ENCODE measurements around the gene ILKAP. TPM values are rescaled to one million over a fixed set of nuclear protein-coding genes. Genes with fewer than 3 reads are reported as not detected.

The ILKAP gene
- total RNA-seq, 2 donors from 2014 or later: 27.8 to 50.3 TPM

DNA sequence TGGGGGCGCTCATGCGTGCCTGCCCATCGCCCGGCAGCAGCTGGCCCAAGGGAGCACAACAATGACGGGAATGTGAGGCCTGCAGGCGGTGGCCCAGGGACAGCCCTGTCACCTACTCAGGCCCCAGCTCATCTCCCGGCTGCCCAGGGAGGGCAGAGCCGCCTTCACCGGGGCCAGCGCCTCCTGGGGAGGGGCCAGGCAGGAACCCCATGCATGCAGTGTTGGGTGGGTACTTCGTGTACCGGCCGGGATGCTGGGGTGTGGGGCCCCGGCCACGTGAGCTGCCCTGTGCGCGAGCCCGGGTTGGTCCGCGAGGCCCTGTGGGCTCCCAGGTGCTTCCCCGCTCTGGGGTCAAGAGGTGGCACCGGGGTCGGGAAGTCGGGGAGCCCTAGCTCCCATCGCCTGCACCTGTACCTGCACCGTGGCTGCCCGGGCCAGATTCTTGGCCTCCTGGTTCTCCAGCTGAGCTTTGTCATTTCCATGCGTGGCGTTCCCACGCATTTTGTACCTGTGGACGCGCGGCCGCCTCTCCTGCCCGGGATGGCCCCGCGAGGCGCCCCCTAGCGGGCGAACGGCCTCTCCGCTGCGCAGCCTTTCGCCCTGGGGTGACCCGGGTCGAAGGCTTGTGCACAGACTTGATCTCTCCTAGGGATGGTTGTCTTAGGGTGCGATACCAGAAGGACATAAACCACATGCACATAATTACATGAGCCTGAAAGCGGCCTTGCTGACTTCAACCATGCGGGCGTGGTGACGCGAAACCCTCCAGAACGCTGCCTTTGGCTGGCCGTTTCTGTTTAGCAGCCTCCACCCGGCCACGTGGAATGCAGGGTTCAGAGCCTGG, 64.1 kb downstream of the ILKAP start:
- Histone ChIP-seq H3K36me3 (no peaks in the 10 kb centered on the region), H3K27me3 (no peaks in the 10 kb centered on the region), H3K4me1 (peaks cover 7% of the 10 kb centered on the region), H3K4me3 (no peak overlapping the region), H3K27ac (no peak overlapping the region), H3K9me3 (no peaks in the 10 kb centered on the region), H3K9ac (ENCODE audit: low read depth in 2 of 2, low read length in 2 of 2) (no peak overlapping the region)
- TF ChIP-seq, protein P1, sequence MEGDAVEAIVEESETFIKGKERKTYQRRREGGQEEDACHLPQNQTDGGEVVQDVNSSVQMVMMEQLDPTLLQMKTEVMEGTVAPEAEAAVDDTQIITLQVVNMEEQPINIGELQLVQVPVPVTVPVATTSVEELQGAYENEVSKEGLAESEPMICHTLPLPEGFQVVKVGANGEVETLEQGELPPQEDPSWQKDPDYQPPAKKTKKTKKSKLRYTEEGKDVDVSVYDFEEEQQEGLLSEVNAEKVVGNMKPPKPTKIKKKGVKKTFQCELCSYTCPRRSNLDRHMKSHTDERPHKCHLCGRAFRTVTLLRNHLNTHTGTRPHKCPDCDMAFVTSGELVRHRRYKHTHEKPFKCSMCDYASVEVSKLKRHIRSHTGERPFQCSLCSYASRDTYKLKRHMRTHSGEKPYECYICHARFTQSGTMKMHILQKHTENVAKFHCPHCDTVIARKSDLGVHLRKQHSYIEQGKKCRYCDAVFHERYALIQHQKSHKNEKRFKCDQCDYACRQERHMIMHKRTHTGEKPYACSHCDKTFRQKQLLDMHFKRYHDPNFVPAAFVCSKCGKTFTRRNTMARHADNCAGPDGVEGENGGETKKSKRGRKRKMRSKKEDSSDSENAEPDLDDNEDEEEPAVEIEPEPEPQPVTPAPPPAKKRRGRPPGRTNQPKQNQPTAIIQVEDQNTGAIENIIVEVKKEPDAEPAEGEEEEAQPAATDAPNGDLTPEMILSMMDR (IDR thresholded peaks at IDR 0.05): peak; percentile 63
- DNase-seq: no peak
- intact Hi-C loops (cut with DNase I): no loop called here

DNA sequence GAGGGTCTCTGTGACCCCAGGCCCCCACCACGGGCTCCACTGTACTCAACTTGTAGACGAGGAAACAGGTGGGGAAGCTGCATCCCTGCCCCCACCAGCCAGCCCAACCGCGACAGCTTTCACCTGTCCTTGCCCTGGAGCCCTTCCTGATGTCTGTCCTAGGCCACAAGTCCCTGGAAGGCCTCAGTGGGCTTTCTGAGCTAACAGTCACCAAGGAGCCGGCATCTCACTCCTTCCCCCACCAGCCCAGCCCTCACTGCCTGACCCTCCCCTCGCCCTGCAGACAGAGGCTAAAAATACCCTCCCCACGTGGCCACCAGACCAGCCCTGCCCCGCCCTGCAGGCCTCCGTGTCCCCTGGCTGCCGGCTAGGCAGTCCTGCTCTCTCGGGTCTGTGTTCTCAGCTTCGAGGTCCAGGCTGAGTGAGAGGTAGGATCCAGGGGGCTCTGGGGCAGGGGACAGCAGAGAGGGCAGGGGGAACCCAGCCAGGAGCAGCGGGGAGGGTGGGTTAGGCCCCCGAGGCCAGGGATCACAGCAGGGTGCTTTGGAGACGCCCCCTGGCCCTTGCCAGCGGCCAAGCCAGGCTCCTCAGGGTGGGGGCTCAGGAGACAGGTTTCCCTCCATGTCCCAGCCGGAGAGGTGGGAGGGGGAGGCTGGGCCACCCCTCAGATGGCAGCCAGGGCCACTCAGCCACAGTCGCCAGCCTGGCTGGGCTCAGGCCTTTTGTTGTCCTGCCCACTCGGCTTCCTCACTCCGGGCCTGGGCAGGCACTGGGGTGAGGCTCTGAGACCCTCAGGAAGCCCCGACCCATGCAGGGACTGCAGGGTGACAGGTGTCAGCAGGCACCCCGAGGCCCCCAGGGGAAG, 64.9 kb downstream of the ILKAP start, which contains the start of gene KLHL30:
TSS of gene KLHL30 (plus strand) at position 338 of the 865 bp plus-strand sequence. CDS start 2,087 bp downstream, outside the sequence.
- DNase-seq: no peak
- Histone ChIP-seq H3K9ac (ENCODE audit: low read depth in 2 of 2, low read length in 2 of 2) (no peak within 1 kb of the TSS), H3K27ac (no peak within 1 kb of the TSS), H3K4me3 (no peak within 1 kb of the TSS), H3K4me1 (peaks cover 7% of the 10 kb centered on the region), H3K27me3 (no peaks in the 10 kb centered on the region), H3K9me3 (no peaks in the 10 kb centered on the region), H3K36me3 (no peaks in the 10 kb centered on the region)
- intact Hi-C loops (cut with DNase I): no loop called here
- TF ChIP-seq, protein P1 (IDR thresholded peaks at IDR 0.05): no peak

DNA sequence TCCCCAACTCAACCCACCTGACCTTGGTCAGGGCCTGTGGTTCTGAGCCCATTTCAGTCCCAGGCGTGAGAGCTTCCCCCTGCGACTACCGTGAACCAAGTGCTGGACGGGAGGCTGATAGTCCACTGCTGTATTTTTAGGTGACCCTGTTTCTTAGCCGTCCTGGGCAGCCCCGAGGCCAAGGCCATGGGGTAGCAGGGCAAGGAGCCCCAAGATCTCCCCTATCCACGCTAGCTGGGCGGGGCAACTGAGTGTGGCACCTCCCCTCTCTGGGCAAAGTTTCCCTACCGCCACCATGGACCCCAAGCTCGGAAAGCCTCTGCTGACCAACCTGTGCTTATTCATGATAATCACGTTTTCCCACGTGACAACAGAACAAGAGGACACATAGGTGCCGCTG, 65.6 kb downstream of the ILKAP start:
- no peaks in the 10 kb centered on the region for H3K36me3 ChIP-seq
- H3K27me3 ChIP-seq: no peaks in the 10 kb centered on the region
- intact Hi-C loops (cut with DNase I): no loop called here
- no peak overlapping the region for H3K9ac ChIP-seq (ENCODE audit: low read depth in 2 of 2, low read length in 2 of 2)
- H3K4me3 ChIP-seq: no peak overlapping the region
- H3K9me3 ChIP-seq: no peaks in the 10 kb centered on the region
- no peak for DNase-seq
- TF ChIP-seq, protein P1 (IDR thresholded peaks at IDR 0.05): no peak
- H3K27ac ChIP-seq: no peak overlapping the region
- peaks cover 7% of the 10 kb centered on the region for H3K4me1 ChIP-seq

DNA sequence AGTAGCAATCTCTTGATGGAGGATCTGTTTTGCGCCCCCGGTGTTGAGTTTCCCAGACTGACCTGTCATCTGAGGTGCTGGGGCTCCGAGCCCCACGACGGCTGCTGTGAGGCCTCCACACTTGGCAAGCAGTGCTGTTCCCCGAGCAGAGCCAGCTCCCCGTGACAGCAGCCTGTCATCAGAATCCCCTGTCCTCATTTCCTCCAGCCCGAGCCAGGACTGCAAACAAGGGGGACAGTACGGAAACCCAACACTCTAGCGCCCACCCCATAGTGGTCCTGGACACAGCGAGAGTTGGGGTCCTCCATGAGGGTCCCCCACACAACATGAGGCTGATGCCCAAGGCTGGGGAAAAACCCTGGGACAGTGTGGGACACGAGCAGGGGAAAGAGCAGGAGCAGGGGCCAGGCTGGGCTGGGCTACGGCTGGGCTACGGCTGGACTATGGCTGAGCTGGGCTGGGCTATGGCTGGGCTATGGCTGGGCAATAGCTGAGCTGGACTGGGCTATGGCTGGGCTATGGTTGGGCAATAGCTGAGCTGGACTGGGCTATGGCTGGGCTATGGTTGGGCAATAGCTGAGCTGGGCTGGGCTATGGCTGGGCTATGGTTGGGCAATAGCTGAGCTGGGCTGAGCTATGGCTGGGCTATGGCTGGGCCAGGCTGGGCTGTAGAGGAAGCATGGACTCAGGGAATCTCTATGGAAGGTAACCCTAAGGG, 66.5 kb downstream of the ILKAP start:
- Histone ChIP-seq H3K9me3 (no peaks in the 10 kb centered on the region), H3K9ac (ENCODE audit: low read depth in 2 of 2, low read length in 2 of 2) (no peak overlapping the region), H3K4me3 (no peak overlapping the region), H3K36me3 (no peaks in the 10 kb centered on the region), H3K27ac (no peak overlapping the region), H3K27me3 (no peaks in the 10 kb centered on the region), H3K4me1 (no peaks in the 10 kb centered on the region)
- TF ChIP-seq, protein P1 (IDR thresholded peaks at IDR 0.05): no peak
- intact Hi-C loops (cut with DNase I): no loop called here
- DNase-seq: no peak

DNA sequence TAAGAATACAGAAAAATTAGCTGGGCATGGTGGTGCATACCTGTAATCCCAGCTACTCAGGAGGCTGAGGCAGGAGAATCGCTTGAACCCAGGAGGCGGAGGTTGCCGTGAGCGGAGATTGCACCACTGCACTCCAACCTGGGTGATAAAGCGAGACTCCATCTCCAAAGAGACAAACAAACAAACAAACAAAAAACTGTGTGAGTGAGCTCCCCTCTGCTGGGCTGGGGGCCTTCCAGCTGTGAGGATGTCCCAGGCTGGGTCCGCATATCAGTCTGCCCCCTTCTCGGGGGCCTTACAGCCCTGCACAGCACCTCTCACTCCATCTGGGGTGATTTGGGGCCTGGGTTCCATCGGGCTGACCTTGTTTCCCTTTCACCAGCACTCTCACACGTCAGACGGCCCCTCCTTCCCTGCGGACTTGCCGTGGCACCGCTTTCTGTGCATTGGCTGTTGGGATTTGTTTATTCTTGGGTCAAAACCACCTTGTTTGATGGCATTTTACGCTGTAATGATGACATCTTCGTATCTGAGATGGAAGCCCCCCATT, 67.8 kb downstream of the ILKAP start:
- no peaks in the 10 kb centered on the region for H3K36me3 ChIP-seq
- H3K9me3 ChIP-seq: no peaks in the 10 kb centered on the region
- H3K27me3 ChIP-seq: no peaks in the 10 kb centered on the region
- intact Hi-C loops (cut with DNase I): no loop called here
- no peak overlapping the region for H3K4me3 ChIP-seq
- no peak for DNase-seq
- H3K27ac ChIP-seq: no peak overlapping the region
- TF ChIP-seq, protein P1 (IDR thresholded peaks at IDR 0.05): no peak
- H3K4me1 ChIP-seq: no peaks in the 10 kb centered on the region
- H3K9ac ChIP-seq (ENCODE audit: low read depth in 2 of 2, low read length in 2 of 2): no peak overlapping the region

Measured in colonic mucosa (tissue), 4 donors.